ENCODE results near the gene PRAMEF20. TPM values are rescaled to one million over a fixed set of nuclear protein-coding genes. Genes with fewer than 3 reads are reported as not detected.
"Not testable (repeated sequence)": the region's sequence is repeated elsewhere in the genome, so short reads cannot be mapped to it uniquely, and the experiment has no call there.

The PRAMEF20 gene
- polyA plus RNA-seq, 1 experiment: not detected

DNA sequence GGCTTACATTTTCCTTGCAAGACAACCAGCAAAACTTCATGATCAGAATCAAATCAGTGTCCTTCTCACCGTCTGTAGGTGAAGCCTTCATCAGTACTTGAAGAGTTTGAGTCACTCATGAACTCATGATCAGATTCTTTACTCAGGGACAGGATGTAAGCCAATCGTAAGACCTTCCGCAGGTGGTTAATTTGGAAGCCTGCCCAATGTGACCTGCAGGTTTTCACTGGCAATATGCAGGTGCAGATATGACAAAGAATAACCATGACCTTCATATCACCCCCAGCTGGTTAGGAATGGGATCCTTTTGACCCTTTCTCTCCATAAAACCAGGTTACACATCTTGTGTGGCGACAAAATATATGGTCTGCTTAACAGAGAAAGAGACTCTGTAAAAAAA is 2.4 kb upstream of the PRAMEF20 start:
- ChIA-PET CTCF (no interaction called here), POLR2A (no interaction called here)
- Histone ChIP-seq H3K27ac (ENCODE audit: low read depth, low read length) (no peak overlapping the region), H3K27me3 (ENCODE audit: control insufficient read depth, insufficient read depth, low read length) (no peaks in the 10 kb centered on the region), H3K4me3 (ENCODE audit: low read depth, low read length) (no peak overlapping the region), H3K9me3 (ENCODE audit: control insufficient read depth, insufficient read depth, low read length) (peaks cover 22% of the 10 kb centered on the region)
- no peak for DNase-seq (ENCODE audit: low read depth, low spot score)
- TF ChIP-seq, protein P1, sequence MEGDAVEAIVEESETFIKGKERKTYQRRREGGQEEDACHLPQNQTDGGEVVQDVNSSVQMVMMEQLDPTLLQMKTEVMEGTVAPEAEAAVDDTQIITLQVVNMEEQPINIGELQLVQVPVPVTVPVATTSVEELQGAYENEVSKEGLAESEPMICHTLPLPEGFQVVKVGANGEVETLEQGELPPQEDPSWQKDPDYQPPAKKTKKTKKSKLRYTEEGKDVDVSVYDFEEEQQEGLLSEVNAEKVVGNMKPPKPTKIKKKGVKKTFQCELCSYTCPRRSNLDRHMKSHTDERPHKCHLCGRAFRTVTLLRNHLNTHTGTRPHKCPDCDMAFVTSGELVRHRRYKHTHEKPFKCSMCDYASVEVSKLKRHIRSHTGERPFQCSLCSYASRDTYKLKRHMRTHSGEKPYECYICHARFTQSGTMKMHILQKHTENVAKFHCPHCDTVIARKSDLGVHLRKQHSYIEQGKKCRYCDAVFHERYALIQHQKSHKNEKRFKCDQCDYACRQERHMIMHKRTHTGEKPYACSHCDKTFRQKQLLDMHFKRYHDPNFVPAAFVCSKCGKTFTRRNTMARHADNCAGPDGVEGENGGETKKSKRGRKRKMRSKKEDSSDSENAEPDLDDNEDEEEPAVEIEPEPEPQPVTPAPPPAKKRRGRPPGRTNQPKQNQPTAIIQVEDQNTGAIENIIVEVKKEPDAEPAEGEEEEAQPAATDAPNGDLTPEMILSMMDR (IDR thresholded peaks at IDR 0.05; ENCODE audit: low read depth, low read length): no peak

DNA sequence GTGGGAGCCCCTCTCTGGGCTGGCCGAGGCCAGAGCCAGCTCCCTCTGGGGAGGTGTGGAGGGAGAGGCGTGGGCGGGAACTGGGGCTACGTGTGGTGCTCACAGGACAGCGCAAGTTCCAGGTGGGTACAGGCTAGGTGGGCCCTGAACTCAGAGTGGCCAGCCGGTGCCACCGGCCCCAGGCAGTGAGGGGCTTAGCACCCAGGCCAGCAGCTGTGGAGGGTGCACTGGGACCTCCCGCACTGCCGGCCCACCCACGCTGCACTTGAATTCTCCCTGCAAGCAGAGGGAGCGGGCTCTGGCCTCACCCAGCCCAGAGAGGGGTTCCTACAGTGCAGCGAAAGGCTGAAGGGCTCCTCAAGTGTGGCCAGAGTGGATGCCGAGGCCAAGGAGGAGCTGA is 20.2 kb downstream of the PRAMEF20 start:
- ChIA-PET CTCF (no interaction called here), POLR2A (no interaction called here)
- peaks cover 36% of the 10 kb centered on the region for H3K9me3 ChIP-seq (ENCODE audit: control insufficient read depth, insufficient read depth, low read length)
- H3K27ac ChIP-seq (ENCODE audit: low read depth, low read length): no peak overlapping the region
- TF ChIP-seq, protein P1 (IDR thresholded peaks at IDR 0.05; ENCODE audit: low read depth, low read length): no peak
- H3K27me3 ChIP-seq (ENCODE audit: control insufficient read depth, insufficient read depth, low read length): no peaks in the 10 kb centered on the region
- no peak overlapping the region for H3K4me3 ChIP-seq (ENCODE audit: low read depth, low read length)
- no peak for DNase-seq (ENCODE audit: low read depth, low spot score)

DNA sequence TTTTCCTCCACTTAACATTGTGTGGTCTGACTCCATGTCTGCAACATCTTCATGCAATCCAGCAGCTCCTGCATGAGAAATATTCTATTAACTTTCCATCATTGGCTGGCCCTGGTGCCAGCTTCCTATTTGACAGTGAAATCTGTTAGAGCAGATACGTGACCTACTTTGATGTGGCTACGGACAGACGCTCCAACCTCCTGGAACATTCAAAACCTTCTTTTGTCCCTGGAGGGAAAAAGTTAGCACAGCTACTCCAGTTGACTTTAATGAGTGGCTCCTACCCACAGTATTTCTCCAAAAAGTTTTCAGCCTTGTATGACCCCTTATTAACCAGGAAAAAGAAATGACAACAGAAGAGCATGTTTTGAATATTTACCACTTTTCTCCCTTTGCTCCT is 22.0 kb downstream of the PRAMEF20 start:
- ChIA-PET CTCF (no interaction called here), POLR2A (no interaction called here)
- TF ChIP-seq, protein P1 (IDR thresholded peaks at IDR 0.05; ENCODE audit: low read depth, low read length): no peak
- Histone ChIP-seq H3K27me3 (ENCODE audit: control insufficient read depth, insufficient read depth, low read length) (no peaks in the 10 kb centered on the region), H3K27ac (ENCODE audit: low read depth, low read length) (no peak overlapping the region), H3K4me3 (ENCODE audit: low read depth, low read length) (no peak overlapping the region), H3K9me3 (ENCODE audit: control insufficient read depth, insufficient read depth, low read length) (peaks cover 43% of the 10 kb centered on the region)
- DNase-seq (ENCODE audit: low read depth, low spot score): no peak

DNA sequence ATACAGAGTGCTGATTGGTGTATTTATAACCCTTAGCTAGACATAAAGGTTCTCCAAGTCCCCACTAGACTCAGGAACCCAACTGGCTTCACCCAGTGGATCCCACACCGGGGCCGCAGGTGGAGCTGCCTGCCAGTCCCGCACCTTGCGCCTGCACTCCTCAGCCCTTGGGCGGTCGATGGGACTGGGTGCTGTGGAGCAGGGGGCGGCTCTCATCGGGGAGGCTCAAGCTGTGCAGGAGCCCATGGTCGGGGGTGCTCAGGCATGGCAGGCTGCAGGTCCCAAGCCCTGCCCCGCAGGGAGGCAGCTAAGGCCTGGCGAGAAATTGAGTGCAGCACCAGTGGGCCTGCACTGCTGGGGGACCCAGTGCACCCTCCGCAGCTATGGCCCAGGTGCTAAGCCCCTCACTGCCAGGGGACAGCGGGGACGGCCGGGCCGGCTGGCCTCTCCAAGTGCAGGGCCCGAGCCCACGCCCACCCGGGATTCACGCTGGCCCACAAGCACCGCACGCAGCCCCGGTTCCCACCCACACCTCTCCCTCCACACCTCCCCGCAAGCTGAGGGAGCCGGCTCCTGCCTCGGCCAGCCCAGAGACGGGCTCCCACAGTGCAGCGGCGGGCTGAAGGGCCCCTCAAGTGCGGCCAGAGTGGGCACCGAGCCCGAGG is 23.6 kb downstream of the PRAMEF20 start:
- H3K27me3 ChIP-seq (ENCODE audit: control insufficient read depth, insufficient read depth, low read length); DNase-seq (ENCODE audit: low read depth, low spot score); H3K4me3 ChIP-seq (ENCODE audit: low read depth, low read length); POLR2A ChIA-PET; CTCF ChIA-PET; H3K27ac ChIP-seq (ENCODE audit: low read depth, low read length): not testable (repeated sequence)
- H3K9me3 ChIP-seq (ENCODE audit: control insufficient read depth, insufficient read depth, low read length): peaks cover 46% of the 10 kb centered on the region

DNA sequence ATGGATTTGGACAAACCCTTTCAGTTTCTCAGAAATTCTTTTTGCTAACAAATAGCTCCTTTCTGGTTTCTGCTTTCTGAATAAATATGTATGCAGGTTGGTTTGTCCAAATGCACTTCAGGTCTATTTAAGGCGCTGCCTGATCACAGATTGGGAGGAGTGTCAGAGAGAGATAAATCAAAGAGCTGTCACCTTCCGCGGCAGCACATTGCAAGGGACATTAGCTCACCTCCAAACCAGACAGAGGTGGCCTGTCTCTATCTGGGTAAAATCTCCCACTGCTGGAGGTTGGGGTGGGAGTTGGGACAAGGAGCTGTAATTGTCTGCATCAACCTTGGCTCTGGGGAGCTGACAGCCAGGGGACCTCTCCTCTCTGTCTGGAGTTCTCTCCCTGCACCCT is 25.2 kb downstream of the PRAMEF20 start:
- ChIA-PET POLR2A (no interaction called here), CTCF (no interaction called here)
- TF ChIP-seq, protein P1 (IDR thresholded peaks at IDR 0.05; ENCODE audit: low read depth, low read length): no peak

DNA sequence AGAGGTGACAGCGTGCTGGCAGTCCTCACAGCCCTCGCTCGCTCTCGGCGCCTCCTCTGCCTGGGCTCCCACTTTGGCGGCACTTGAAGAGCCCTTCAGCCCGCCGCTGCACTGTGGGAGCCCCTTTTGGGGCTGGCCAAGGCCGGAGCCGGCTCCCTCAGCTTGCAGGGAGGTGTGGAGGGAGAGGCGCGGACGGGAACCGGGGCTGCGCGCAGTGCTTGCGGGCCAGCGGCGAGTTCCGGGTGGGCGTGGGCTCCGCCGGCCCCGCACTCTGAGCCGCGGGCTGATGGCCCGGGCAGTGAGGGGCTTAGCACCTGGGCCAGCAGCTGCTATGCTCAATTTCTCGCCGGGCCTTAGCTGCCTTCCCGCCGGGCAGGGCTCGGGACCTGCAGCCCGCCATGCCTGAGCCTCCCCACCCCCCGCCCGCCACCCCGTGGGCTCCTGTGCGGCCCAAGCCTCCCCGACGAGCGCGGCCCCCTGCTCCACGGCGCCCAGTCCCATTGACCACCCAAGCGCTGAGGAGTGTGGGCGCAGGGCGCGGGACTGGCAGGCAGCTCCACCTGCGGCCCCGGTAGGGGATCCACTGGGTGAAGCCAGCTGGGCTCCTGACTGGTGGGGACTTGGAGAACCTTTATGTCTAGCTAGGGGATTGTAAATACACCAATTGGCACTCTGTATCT is 29.0 kb downstream of the PRAMEF20 start:
- H3K27me3 ChIP-seq (ENCODE audit: control insufficient read depth, insufficient read depth, low read length); CTCF ChIA-PET; DNase-seq (ENCODE audit: low read depth, low spot score); POLR2A ChIA-PET; H3K4me3 ChIP-seq (ENCODE audit: low read depth, low read length); H3K27ac ChIP-seq (ENCODE audit: low read depth, low read length): not testable (repeated sequence)
- peaks cover 57% of the 10 kb centered on the region for H3K9me3 ChIP-seq (ENCODE audit: control insufficient read depth, insufficient read depth, low read length)

More for the DNA sequence above, 25.2 kb downstream of the PRAMEF20 start:
- Histone ChIP-seq H3K27ac (ENCODE audit: low read depth, low read length) (no peak overlapping the region), H3K9me3 (ENCODE audit: control insufficient read depth, insufficient read depth, low read length) (peaks cover 51% of the 10 kb centered on the region), H3K27me3 (ENCODE audit: control insufficient read depth, insufficient read depth, low read length) (no peaks in the 10 kb centered on the region), H3K4me3 (ENCODE audit: low read depth, low read length) (no peak overlapping the region)
- DNase-seq (ENCODE audit: low read depth, low spot score): no peak
